IMR-90 (cell line): Measurements from ENCODE around the gene BAIAP2L1. TPM values are rescaled to one million over a fixed set of nuclear protein-coding genes. Genes with fewer than 3 reads are reported as not detected.

Source experiments
- ATAC-seq: fragments of 200-7000 bp; cut with Tn5 transposase; 2 replicates; pipeline ENCODE4 v1.9.1; 2020; ENCODE audit warnings: low read depth, mild to moderate bottlenecking, moderate library complexity
- BruUV-seq: library from RNA; stranded (reverse); fragments of 400-500 nt; replicated peaks from 2 replicates; lab custom pipeline; 2021; lab: Mats Ljungman, UMichigan
- CTCF ChIA-PET: fragments of 300-600 bp; formaldehyde crosslinking; extraction: SDS; loops from one replicate; lab custom pipeline; 2021; ENCODE audit warnings: antibody characterized with exemption; lab: Yijun Ruan, JAX
- POLR2A ChIA-PET: fragments of 300-600 bp; sonication (Branson Sonifier 250); formaldehyde crosslinking; loops from one replicate; lab custom pipeline; 2022; ENCODE audit warnings: antibody characterized with exemption; ENCODE audit not compliant: unreplicated experiment; lab: Charles Lee
- DNase-seq: peaks from one replicate; pipeline ENCODE4 v3.0.0; 2013
- H2AFZ ChIP-seq: replicated peaks from 2 replicates; pipeline ENCODE3; 2013; ENCODE audit warnings: low read length, mild to moderate bottlenecking; ENCODE audit not compliant: poor library complexity
- H2AK5ac ChIP-seq: 2 replicates; pipeline ENCODE4 v1.6.1; 2013; ENCODE audit warnings: low read depth, low read length, inconsistent platforms
- H2AK9ac ChIP-seq: replicated peaks from 2 replicates; pipeline ENCODE3; 2013; ENCODE audit warnings: mild to moderate bottlenecking, low read depth, low read length, moderate library complexity; ENCODE audit not compliant: poor library complexity
- H2BK120ac ChIP-seq: 2 replicates; pipeline ENCODE4 v1.6.1; 2013; ENCODE audit warnings: low read depth, low read length, inconsistent platforms
- H2BK15ac ChIP-seq: 3 replicates; pipeline ENCODE4 v1.6.1; 2013; ENCODE audit warnings: low read depth, low read length, inconsistent platforms
- H2BK20ac ChIP-seq: 2 replicates; pipeline ENCODE4 v1.6.1; 2013; ENCODE audit warnings: low read depth, mild to moderate bottlenecking, inconsistent platforms, low read length, moderate library complexity
- H2BK5ac ChIP-seq: 2 replicates; pipeline ENCODE4 v1.6.1; 2013; ENCODE audit warnings: mild to moderate bottlenecking, low read depth, low read length, inconsistent platforms; ENCODE audit not compliant: poor library complexity, severe bottlenecking
- H3K14ac ChIP-seq: replicated peaks from 2 replicates; pipeline ENCODE4 v1.6.1; 2013; ENCODE audit warnings: low read depth, low read length, inconsistent platforms
- H3K18ac ChIP-seq: 2 replicates; pipeline ENCODE4 v1.6.1; 2013; ENCODE audit warnings: low read depth, low read length, control low read depth
- H3K23ac ChIP-seq: 2 replicates; pipeline ENCODE4 v1.6.1; 2013; ENCODE audit warnings: low read depth, low read length, inconsistent platforms
- H3K27ac ChIP-seq: 2 replicates; pipeline ENCODE4 v1.5.1; 2013; ENCODE audit warnings: mild to moderate bottlenecking, control low read depth, low read length; ENCODE audit not compliant: insufficient read depth
- H3K27me3 ChIP-seq: 2 replicates; pipeline ENCODE4 v1.6.1; 2013; ENCODE audit warnings: low read length; ENCODE audit not compliant: control insufficient read depth, insufficient read depth
- H3K36me3 ChIP-seq: 2 replicates; pipeline ENCODE4 v1.6.1; 2013; ENCODE audit warnings: low read length, mixed read lengths; ENCODE audit not compliant: control insufficient read depth, insufficient read depth
- H3K4ac ChIP-seq: 2 replicates; pipeline ENCODE4 v1.6.1; 2013; ENCODE audit warnings: low read depth, low read length, inconsistent platforms
- H3K4me1 ChIP-seq: 2 replicates; pipeline ENCODE4 v1.6.1; 2013; ENCODE audit warnings: low read length, mixed read lengths; ENCODE audit not compliant: control insufficient read depth, insufficient read depth
- H3K4me2 ChIP-seq: 2 replicates; pipeline ENCODE4 v1.6.1; 2013; ENCODE audit warnings: low read depth, mild to moderate bottlenecking, control low read depth, low read length, moderate library complexity
- H3K4me3 ChIP-seq: 2 replicates; pipeline ENCODE4 v1.5.1; 2013; ENCODE audit warnings: low read depth, mild to moderate bottlenecking, control low read depth, low read length, moderate library complexity; ENCODE audit not compliant: insufficient read depth
- H3K56ac ChIP-seq: 2 replicates; pipeline ENCODE4 v1.6.1; 2013; ENCODE audit warnings: low read length, inconsistent platforms; ENCODE audit not compliant: insufficient read depth; ENCODE audit errors: extremely low read depth
- H3K79me1 ChIP-seq, 2 experiments: 2 replicates each; pipeline ENCODE4 v1.6.1; 2013; ENCODE audit warnings: low read length in 2 of 2, inconsistent platforms in 1 of 2, low read depth in 1 of 2
- H3K9ac ChIP-seq: 2 replicates; pipeline ENCODE4 v1.6.1; 2013; ENCODE audit warnings: low read depth, low read length, control low read depth
- H3K9me1 ChIP-seq: 2 replicates; pipeline ENCODE4 v1.6.1; 2013; ENCODE audit warnings: low read length, inconsistent platforms; ENCODE audit not compliant: insufficient read depth
- H3K9me3 ChIP-seq: 2 replicates; pipeline ENCODE4 v1.6.1; 2013; ENCODE audit warnings: low read length; ENCODE audit not compliant: control insufficient read depth, insufficient read depth
- H4K20me1 ChIP-seq: 2 replicates; pipeline ENCODE4 v1.6.1; 2013; ENCODE audit warnings: low read length, inconsistent platforms; ENCODE audit not compliant: insufficient read depth
- H4K5ac ChIP-seq: 2 replicates; pipeline ENCODE4 v1.6.1; 2013; ENCODE audit warnings: mild to moderate bottlenecking, low read depth, low read length, control low read depth
- H4K8ac ChIP-seq, 2 experiments: 2 replicates each; pipeline ENCODE4 v1.6.1; 2013; ENCODE audit warnings: low read depth in 2 of 2, low read length in 2 of 2, control low read depth in 1 of 2, inconsistent platforms in 1 of 2
- H4K91ac ChIP-seq: 2 replicates; pipeline ENCODE4 v1.6.1; 2013; ENCODE audit warnings: low read depth, low read length, inconsistent platforms; ENCODE audit not compliant: insufficient read depth
- BHLHE40 ChIP-seq: fragments of 150-350 bp; IDR thresholded peaks from 2 replicates; pipeline ENCODE4 v1.6.1; 2016; ENCODE audit warnings: mild to moderate bottlenecking, low read depth, low read length
- CEBPB ChIP-seq: IDR thresholded peaks from 2 replicates; pipeline ENCODE4 v1.6.1; 2012; ENCODE audit warnings: low read depth, low read length, improper control_type of control experiment
- CHD1 ChIP-seq: IDR thresholded peaks from 2 replicates; pipeline ENCODE4 v1.6.1; 2012; ENCODE audit warnings: low read depth, low read length, improper control_type of control experiment
- FOS ChIP-seq: fragments of 150-350 bp; IDR thresholded peaks from 2 replicates; pipeline ENCODE4 v1.6.1; 2016; ENCODE audit warnings: low read depth, low read length
- MXI1 ChIP-seq: IDR thresholded peaks from 2 replicates; pipeline ENCODE4 v1.6.1; 2012; ENCODE audit warnings: low read depth, mild to moderate bottlenecking, low read length, moderate library complexity, borderline replicate concordance
- NFE2L2 ChIP-seq: fragments of 150-350 bp; IDR thresholded peaks from 2 replicates; pipeline ENCODE4 v1.6.1; 2016; ENCODE audit warnings: low read depth, mild to moderate bottlenecking, low read length
- POLR2A ChIP-seq: IDR thresholded peaks from 2 replicates; pipeline ENCODE4 v1.6.1; 2012; ENCODE audit warnings: mild to moderate bottlenecking, low read depth, low read length
- RAD21 ChIP-seq: IDR thresholded peaks from 2 replicates; pipeline ENCODE4 v1.6.1; 2012; ENCODE audit warnings: low read length, improper control_type of control experiment
- RCOR1 ChIP-seq: IDR thresholded peaks from 2 replicates; pipeline ENCODE4 v1.6.1; 2012; ENCODE audit warnings: mild to moderate bottlenecking, low read length, improper control_type of control experiment; ENCODE audit not compliant: insufficient replicate concordance
- RFX5 ChIP-seq: IDR thresholded peaks from 2 replicates; pipeline ENCODE4 v1.8.0; 2012; ENCODE audit warnings: low read depth, mild to moderate bottlenecking, low read length, moderate library complexity
- SMC3 ChIP-seq: fragments of 150-350 bp; IDR thresholded peaks from 2 replicates; pipeline ENCODE4 v1.6.1; 2016; ENCODE audit warnings: low read depth, mild to moderate bottlenecking, antibody characterized with exemption, low read length, moderate library complexity
- WGBS, 2 experiments: methylation state at CpG; one replicate each; pipeline versions ENCODE4 v1.1.5 to v1.1.7; 2013; ENCODE audit warnings: missing lambda C conversion rate in 2 of 2; ENCODE audit not compliant: insufficient read length in 1 of 2; ENCODE audit errors: extremely low coverage in 2 of 2; 5-methylcytosine and 5-hydroxymethylcytosine counted together
- dilution Hi-C: fragments of 300-500 bp; cut with HindIII; formaldehyde crosslinking; loops from one replicate; pipeline ENCODE4 v1.14.3; 2018; ENCODE audit warnings: low sequenced_read_pairs; ENCODE audit not compliant: unreplicated experiment
- in situ Hi-C: fragments of 300-500 bp; cut with MboI; formaldehyde crosslinking; loops from 3 replicates; pipeline ENCODE4 v1.14.3; 2019; ENCODE audit warnings: low sequenced_read_pairs, inconsistent platforms, mixed read lengths
- intact Hi-C: fragments of 100-400 bp; cut with micrococcal nuclease; formaldehyde crosslinking; loops from 2 replicates; pipeline ENCODE4 v1.10.0; 2022
- polyA plus RNA-seq, 3 experiments: library from polyadenylated mRNA; depleted of rRNA; stranded (reverse); fragments of >200 nt; gene quantifications; 2 replicates each; pipeline ENCODE4 v1.2.3, GENCODE V29; 2012; ENCODE audit warnings: low replicate concordance in 1 of 3
- total RNA-seq: library from RNA; depleted of rRNA; stranded (reverse); fragments of >200 nt; gene quantifications from 2 replicates; pipeline ENCODE4 v1.2.3, GENCODE V29; 2012
- TF ChIP-seq, protein P1 (sequence below): fragments of 150-350 bp; IDR thresholded peaks from 2 replicates; pipeline ENCODE4 v1.6.1; 2017; ENCODE audit warnings: mild to moderate bottlenecking, antibody characterized with exemption, low read length, low read depth
- TF ChIP-seq, protein P2 (sequence below): conservative IDR thresholded peaks from 2 replicates; pipeline ENCODE4 v1.5.1; 2012; ENCODE audit warnings: mild to moderate bottlenecking, low read depth, low read length, improper control_type of control experiment

BAIAP2L1 gene
- total and polyA plus RNA-seq, 2 of the 4 experiments (the other 2 are of a cell fraction), result 2.2 to 6.0 TPM

DNA sequence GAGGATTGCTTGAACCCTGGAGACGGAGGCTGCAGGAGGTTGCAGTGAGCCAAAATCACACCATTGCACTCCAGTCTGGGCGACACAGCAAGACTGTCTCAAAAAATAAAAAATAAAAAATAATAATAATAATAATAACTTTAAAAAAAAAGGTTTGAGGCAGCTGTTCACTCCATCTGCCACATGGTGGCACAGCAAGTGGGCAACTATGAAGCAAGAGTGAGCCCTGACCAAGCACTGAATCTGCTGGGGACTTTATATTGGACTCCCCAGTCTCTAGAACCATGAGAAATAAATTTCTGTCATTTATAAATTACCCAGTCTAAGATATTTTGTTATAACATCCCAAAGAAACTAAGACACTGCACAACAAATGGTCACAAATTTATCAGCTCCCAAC lies 134.1 kb downstream of the BAIAP2L1 start:
- Histone ChIP-seq H3K14ac (no peak overlapping the region), H3K36me3 (peaks cover 1% of the 10 kb centered on the region; the same call in 1 of the 2 replicates), H2BK120ac (no peak overlapping the region), H3K18ac (no peak overlapping the region), H3K4me3 (no peak overlapping the region), H2BK20ac (no peak overlapping the region), H3K79me1 (peaks cover 5% of the 10 kb centered on the region in 2 experiments; a peak in 1 of 4 replicates), H4K20me1 (no peaks in the 10 kb centered on the region; the same call in 1 of the 2 replicates), H2AK5ac (no peak overlapping the region; the same call in 1 of the 2 replicates), H4K91ac (no peak overlapping the region), H2AFZ (no peak overlapping the region), H3K23ac (no peak overlapping the region), H4K5ac (no peak overlapping the region), H2AK9ac (no peak overlapping the region), H3K56ac (no peak overlapping the region), H3K27ac (no peak overlapping the region), H3K9me1 (no peaks in the 10 kb centered on the region), H3K27me3 (no peaks in the 10 kb centered on the region), H3K9ac (no peak overlapping the region), H3K9me3 (no peaks in the 10 kb centered on the region), H2BK15ac (no peak overlapping the region), H3K4ac (no peak overlapping the region; the same call in 1 of the 2 replicates), H2BK5ac (no peak overlapping the region), H4K8ac (no peak overlapping the region), H3K4me1 (peaks cover 6% of the 10 kb centered on the region), H3K4me2 (no peak overlapping the region)
- no peak for TF ChIP-seq POLR2A
- peak; percentile 26 for TF ChIP-seq SMC3
- TF ChIP-seq, protein P1, sequence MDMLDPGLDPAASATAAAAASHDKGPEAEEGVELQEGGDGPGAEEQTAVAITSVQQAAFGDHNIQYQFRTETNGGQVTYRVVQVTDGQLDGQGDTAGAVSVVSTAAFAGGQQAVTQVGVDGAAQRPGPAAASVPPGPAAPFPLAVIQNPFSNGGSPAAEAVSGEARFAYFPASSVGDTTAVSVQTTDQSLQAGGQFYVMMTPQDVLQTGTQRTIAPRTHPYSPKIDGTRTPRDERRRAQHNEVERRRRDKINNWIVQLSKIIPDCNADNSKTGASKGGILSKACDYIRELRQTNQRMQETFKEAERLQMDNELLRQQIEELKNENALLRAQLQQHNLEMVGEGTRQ, result no peak
- TF ChIP-seq CHD1, result no peak
- TF ChIP-seq MXI1, result no peak
- no peak for TF ChIP-seq FOS
- no peak for TF ChIP-seq RCOR1
- TF ChIP-seq, protein P2, sequence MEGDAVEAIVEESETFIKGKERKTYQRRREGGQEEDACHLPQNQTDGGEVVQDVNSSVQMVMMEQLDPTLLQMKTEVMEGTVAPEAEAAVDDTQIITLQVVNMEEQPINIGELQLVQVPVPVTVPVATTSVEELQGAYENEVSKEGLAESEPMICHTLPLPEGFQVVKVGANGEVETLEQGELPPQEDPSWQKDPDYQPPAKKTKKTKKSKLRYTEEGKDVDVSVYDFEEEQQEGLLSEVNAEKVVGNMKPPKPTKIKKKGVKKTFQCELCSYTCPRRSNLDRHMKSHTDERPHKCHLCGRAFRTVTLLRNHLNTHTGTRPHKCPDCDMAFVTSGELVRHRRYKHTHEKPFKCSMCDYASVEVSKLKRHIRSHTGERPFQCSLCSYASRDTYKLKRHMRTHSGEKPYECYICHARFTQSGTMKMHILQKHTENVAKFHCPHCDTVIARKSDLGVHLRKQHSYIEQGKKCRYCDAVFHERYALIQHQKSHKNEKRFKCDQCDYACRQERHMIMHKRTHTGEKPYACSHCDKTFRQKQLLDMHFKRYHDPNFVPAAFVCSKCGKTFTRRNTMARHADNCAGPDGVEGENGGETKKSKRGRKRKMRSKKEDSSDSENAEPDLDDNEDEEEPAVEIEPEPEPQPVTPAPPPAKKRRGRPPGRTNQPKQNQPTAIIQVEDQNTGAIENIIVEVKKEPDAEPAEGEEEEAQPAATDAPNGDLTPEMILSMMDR, result peak; percentile 41
- no peak for TF ChIP-seq BHLHE40
- TF ChIP-seq RFX5, result no peak
- TF ChIP-seq RAD21, result peak; percentile 33; the same call in 1 of the 2 replicates
- TF ChIP-seq CEBPB, result peak; percentile 72
- no peak for TF ChIP-seq NFE2L2
- no peak for DNase-seq
- no TSS peak for BruUV-seq
- in situ Hi-C loops, result no loop called here
- intact Hi-C loops, result no loop called here
- dilution Hi-C loops, result no loop called here
- CTCF ChIA-PET, result interaction anchor here (0.7 to 1.0 kb wide), 3 partner anchors 12 to 156 kb away, joined by 3 to 6 read pairs (median 3); no protein-coding TSS in a partner anchor
- peak; percentile 66; the same call in 1 of the 2 replicates for ATAC-seq
- no CpG with 5 or more reads among the region's 2 CpGs for WGBS, 2 experiments
- POLR2A ChIA-PET, result no interaction called here
